H1 (cell line): Measurements from ENCODE around the gene FADS6. TPM values are rescaled to one million over a fixed set of nuclear protein-coding genes. Genes with fewer than 3 reads are reported as not detected.

Experiments
- CTCF ChIA-PET: fragments of 300-600 bp; sonication (Branson Sonifier 250); formaldehyde crosslinking; loops from one replicate; lab custom pipeline; 2021; ENCODE audit not compliant: partially characterized antibody; lab: Charles Lee
- POLR2A ChIA-PET: fragments of 300-600 bp; sonication (Branson Sonifier 250); formaldehyde crosslinking; loops from one replicate; lab custom pipeline; 2021; ENCODE audit warnings: inconsistent platforms; ENCODE audit not compliant: partially characterized antibody; lab: Charles Lee
- DNase-seq, 2 experiments: peaks; one replicate each; pipeline versions ENCODE4 v3.0.0 to v3.0.0-alpha.2; 2010 to 2022; ENCODE audit warnings: low spot score in 2 of 2, low read depth in 1 of 2, mixed read lengths in 1 of 2
- FAIRE-seq: peaks from 2 replicates; lab custom pipeline; 2011; peaks lifted over from hg19 to GRCh38; lab: Jason Lieb, UNC
- H2AFZ ChIP-seq: 2 replicates; pipeline ENCODE4 v1.8.1; 2012; ENCODE audit warnings: low read length, inconsistent platforms
- H2AK5ac ChIP-seq: 2 replicates; pipeline ENCODE4 v1.6.1; 2013; ENCODE audit warnings: low read depth, low read length
- H2BK120ac ChIP-seq: replicated peaks from 2 replicates; pipeline ENCODE3; 2013; ENCODE audit warnings: low read depth, low read length, inconsistent platforms
- H2BK12ac ChIP-seq: 2 replicates; pipeline ENCODE4 v1.6.1; 2013; ENCODE audit warnings: low read depth, low read length
- H2BK15ac ChIP-seq: 2 replicates; pipeline ENCODE4 v1.6.1; 2013; ENCODE audit warnings: low read length
- H2BK20ac ChIP-seq: 2 replicates; pipeline ENCODE4 v1.6.1; 2013; ENCODE audit warnings: low read length
- H2BK5ac ChIP-seq: 2 replicates; pipeline ENCODE4 v1.6.1; 2013; ENCODE audit warnings: low read depth, low read length
- H3K14ac ChIP-seq: 2 replicates; pipeline ENCODE4 v1.6.1; 2013; ENCODE audit warnings: inconsistent platforms; ENCODE audit not compliant: insufficient read length
- H3K18ac ChIP-seq: 2 replicates; pipeline ENCODE4 v1.6.1; 2013; ENCODE audit warnings: low read length; ENCODE audit errors: extremely low read depth
- H3K23ac ChIP-seq: 2 replicates; pipeline ENCODE4 v1.6.1; 2013; ENCODE audit warnings: inconsistent platforms; ENCODE audit not compliant: insufficient read length
- H3K23me2 ChIP-seq: 2 replicates; pipeline ENCODE4 v1.6.1; 2013; ENCODE audit warnings: low read depth, low read length
- H3K27ac ChIP-seq: 2 replicates; pipeline ENCODE4 v1.6.1; 2011; ENCODE audit warnings: low read depth, low read length, inconsistent platforms
- H3K27me3 ChIP-seq, 4 experiments: replicated peaks in 1 of 4; 1 replicate in 1 of 4; 2 replicates in 3 of 4; pipeline versions ENCODE4 v1.6.1 to v1.8.1; 2011 to 2013; ENCODE audit warnings: low read length in 3 of 4, mild to moderate bottlenecking in 3 of 4, inconsistent platforms in 2 of 4, mixed read lengths in 2 of 4, moderate library complexity in 1 of 4; ENCODE audit not compliant: control insufficient read depth in 3 of 4, insufficient read depth in 3 of 4; ENCODE audit errors: extremely low read depth in 1 of 4
- H3K36me3 ChIP-seq, 4 experiments: 2 replicates each; pipeline versions ENCODE4 v1.6.1 to v1.8.1; 2011 to 2013; ENCODE audit warnings: mild to moderate bottlenecking in 4 of 4, low read length in 3 of 4, moderate library complexity in 2 of 4, control low read depth in 1 of 4, inconsistent platforms in 1 of 4; ENCODE audit not compliant: insufficient read depth in 4 of 4, control insufficient read depth in 2 of 4
- H3K4ac ChIP-seq: replicated peaks from 2 replicates; pipeline ENCODE3; 2013; ENCODE audit warnings: low read length, low read depth, mixed read lengths, inconsistent platforms; ENCODE audit not compliant: insufficient read length
- H3K4me1 ChIP-seq, 4 experiments: replicated peaks in 1 of 4; 1 replicate in 1 of 4; 2 replicates in 3 of 4; pipeline versions ENCODE4 v1.6.1 to v1.8.1; 2011 to 2013; ENCODE audit warnings: low read length in 3 of 4, inconsistent platforms in 2 of 4, mixed read lengths in 1 of 4; ENCODE audit not compliant: insufficient read depth in 4 of 4, control insufficient read depth in 3 of 4
- H3K4me2 ChIP-seq, 2 experiments: 2 replicates each; pipeline versions ENCODE4 v1.6.1 to v1.8.1; 2011 to 2013; ENCODE audit warnings: low read depth in 2 of 2, low read length in 2 of 2, control low read depth in 1 of 2, inconsistent platforms in 1 of 2, mild to moderate bottlenecking in 1 of 2; ENCODE audit not compliant: insufficient read depth in 1 of 2
- H3K4me3 ChIP-seq, 4 experiments: fragments of 200-600, 300-600 bp in 1 of 4; sonication (generic), shearing (Covaris generic), sonication (Bioruptor Twin) in 1 of 4; 2 replicates each; pipeline versions ENCODE4 v1.5.1 to v1.8.1; 2011 to 2016; ENCODE audit warnings: low read length in 4 of 4, low read depth in 3 of 4, control low read depth in 2 of 4, inconsistent platforms in 2 of 4, mild to moderate bottlenecking in 2 of 4, mixed read lengths in 1 of 4, moderate library complexity in 1 of 4; ENCODE audit not compliant: insufficient read depth in 2 of 4; ENCODE audit errors: extremely low read depth in 1 of 4
- H3K56ac ChIP-seq: replicated peaks from 2 replicates; pipeline ENCODE3; 2013; ENCODE audit warnings: low read depth, mild to moderate bottlenecking, mixed read lengths, low read length, inconsistent platforms; ENCODE audit not compliant: insufficient read length
- H3K79me1 ChIP-seq: 2 replicates; pipeline ENCODE4 v1.6.1; 2013; ENCODE audit warnings: low read depth, low read length, control low read depth
- H3K79me2 ChIP-seq, 2 experiments: 2 replicates each; pipeline versions ENCODE4 v1.6.1 to v1.8.1; 2012 to 2013; ENCODE audit warnings: low read length in 2 of 2, mild to moderate bottlenecking in 2 of 2, inconsistent platforms in 1 of 2; ENCODE audit not compliant: insufficient read depth in 2 of 2, control insufficient read depth in 1 of 2
- H3K9ac ChIP-seq, 4 experiments: replicated peaks in 1 of 4; 1 replicate in 1 of 4; 2 replicates in 3 of 4; pipeline versions ENCODE4 v1.6.1 to v1.8.1; 2011 to 2013; ENCODE audit warnings: low read depth in 3 of 4, low read length in 3 of 4, control low read depth in 2 of 4, mild to moderate bottlenecking in 2 of 4, moderate library complexity in 2 of 4, inconsistent platforms in 1 of 4; ENCODE audit errors: extremely low read depth in 1 of 4
- H3K9me3 ChIP-seq, 2 experiments: 2 replicates each; pipeline versions ENCODE4 v1.6.1 to v1.8.1; 2012 to 2013; ENCODE audit warnings: mild to moderate bottlenecking in 2 of 2, moderate library complexity in 2 of 2, control low read depth in 1 of 2, inconsistent platforms in 1 of 2, low read depth in 1 of 2, low read length in 1 of 2, mixed read lengths in 1 of 2; ENCODE audit not compliant: insufficient read depth in 2 of 2
- H4K20me1 ChIP-seq, 2 experiments: replicated peaks in 1 of 2; 2 replicates each; pipeline versions ENCODE3 to v1.8.1; 2011 to 2013; ENCODE audit warnings: inconsistent platforms in 2 of 2, low read length in 2 of 2, mild to moderate bottlenecking in 1 of 2; ENCODE audit not compliant: insufficient read depth in 2 of 2, control insufficient read depth in 1 of 2
- H4K5ac ChIP-seq: 2 replicates; pipeline ENCODE4 v1.6.1; 2013; ENCODE audit warnings: low read length, low read depth, mixed read lengths, inconsistent platforms; ENCODE audit not compliant: insufficient read length
- H4K8ac ChIP-seq: 2 replicates; pipeline ENCODE4 v1.8.0; 2013; ENCODE audit warnings: mild to moderate bottlenecking, moderate library complexity, low read length, inconsistent platforms; ENCODE audit not compliant: insufficient read depth; ENCODE audit errors: extremely low read depth
- H4K91ac ChIP-seq: replicated peaks from 2 replicates; pipeline ENCODE3; 2013; ENCODE audit warnings: low read length, mixed read lengths, inconsistent platforms; ENCODE audit not compliant: insufficient read length
- FOSL1 ChIP-seq: IDR thresholded peaks from 2 replicates; pipeline ENCODE4 v1.6.1; 2011; ENCODE audit warnings: mild to moderate bottlenecking, low read depth, low read length, moderate library complexity; ENCODE audit not compliant: insufficient read depth
- GTF2F1 ChIP-seq: IDR thresholded peaks from 2 replicates; pipeline ENCODE4 v1.6.1; 2012; ENCODE audit warnings: low read depth, low read length, improper control_type of control experiment, borderline replicate concordance
- SP4 ChIP-seq: IDR thresholded peaks from 2 replicates; pipeline ENCODE4 v1.6.1; 2012; ENCODE audit warnings: low read length, inconsistent platforms
- WGBS, 2 experiments: shearing (Covaris generic) in 1 of 2; methylation state at CpG; one replicate each; pipeline versions ENCODE4 v1.1.6 to v1.1.7; 2013 to 2015; ENCODE audit warnings: low lambda C conversion rate in 2 of 2, mixed read lengths in 2 of 2, inconsistent platforms in 1 of 2, low coverage in 1 of 2, missing lambda C conversion rate in 1 of 2; ENCODE audit not compliant: insufficient replicate concordance in 2 of 2, insufficient coverage in 1 of 2, insufficient read length in 1 of 2; ENCODE audit errors: extremely low coverage in 1 of 2, missing lambda C conversion rate in 1 of 2; 5-methylcytosine and 5-hydroxymethylcytosine counted together
- polyA plus RNA-seq, 7 experiments: library from polyadenylated mRNA; depleted of rRNA in 3 of 7; stranded (reverse) in 5 of 7; unstranded in 2 of 7; fragments of >200 nt in 5 of 7; fragments of 200-250 nt in 2 of 7; gene quantifications; 1 replicate in 5 of 7; 2 replicates in 1 of 7; 4 replicates in 1 of 7; pipeline versions ENCODE4 v1.2.1 to v1.2.3, GENCODE V29; 2011 to 2013; ENCODE audit warnings: missing spikeins in 2 of 7, mixed read lengths in 2 of 7
- total RNA-seq: library from RNA; stranded (reverse); fragmentation: NEBNext Ultra II Directional; extraction: Animal tissue kit (Norgen Biotek cat#: 25700); gene quantifications from 2 replicates; pipeline ENCODE4 v1.2.1, GENCODE V29; 2021
- TF ChIP-seq, protein P1 (sequence below): IDR thresholded peaks from 2 replicates; pipeline ENCODE4 v1.6.1; 2011; ENCODE audit warnings: low read depth, mild to moderate bottlenecking, low read length; ENCODE audit not compliant: insufficient read depth

FADS6 gene
- total and polyA plus RNA-seq, 2 of the 8 experiments (the other 6 are each of a cell fraction or from before 2014, with no cell fraction given), result 0.56 to 2.5 TPM

DNA sequence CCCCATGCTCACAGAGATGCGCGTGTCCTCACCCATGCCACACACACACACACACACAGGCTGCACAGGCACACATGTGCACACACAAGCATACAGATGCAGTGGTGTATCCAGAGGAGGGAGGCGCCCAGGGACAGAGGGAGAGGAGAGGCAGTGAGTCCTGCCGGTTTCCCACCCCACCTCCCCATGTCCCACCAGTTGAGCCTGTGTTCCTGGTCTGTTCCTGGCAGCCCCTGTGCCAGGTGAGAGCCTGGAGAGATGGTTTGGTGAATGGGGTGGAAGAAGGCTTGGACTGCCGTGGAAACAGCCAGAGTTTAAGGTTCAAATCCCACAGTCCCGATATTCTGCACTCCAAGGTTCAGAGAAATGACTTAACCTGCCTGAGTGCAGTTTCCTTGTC is 10.2 kb upstream of the FADS6 start:
- H3K56ac ChIP-seq, result no peak overlapping the region
- H4K91ac ChIP-seq, result peak overlapping the region; percentile 74
- no peak overlapping the region for H3K27ac ChIP-seq
- FAIRE-seq, result no peak
- POLR2A ChIA-PET, result no interaction called here
- H2BK120ac ChIP-seq, result no peak overlapping the region
- no peak overlapping the region for H3K4me3 ChIP-seq
- H2BK15ac ChIP-seq, result peak overlapping the region; percentile 40
- H3K9ac ChIP-seq, result no peak overlapping the region
- H3K79me1 ChIP-seq, result no peaks in the 10 kb centered on the region
- H2AK5ac ChIP-seq, result no peak overlapping the region
- peaks cover 0 to 7% (median 2%) of the 10 kb centered on the region in 4 experiments; a peak in 5 of 7 replicates for H3K27me3 ChIP-seq
- no peak overlapping the region; the same call in 1 of the 2 replicates for H2AFZ ChIP-seq
- H4K20me1 ChIP-seq, result no peaks in the 10 kb centered on the region
- no peak overlapping the region for H3K4me2 ChIP-seq
- H3K23me2 ChIP-seq, result no peaks in the 10 kb centered on the region
- no peaks in the 10 kb centered on the region for H3K79me2 ChIP-seq
- no peak overlapping the region for H2BK5ac ChIP-seq
- H3K4ac ChIP-seq, result no peak overlapping the region
- CTCF ChIA-PET, result interaction anchor here (1.2 to 1.8 kb wide), 5 partner anchors 10 to 38 kb away, joined by 3 to 8 read pairs (median 4); partner anchors contain the start of genes OTOP2 and USH1G
- H3K36me3 ChIP-seq, result no peaks in the 10 kb centered on the region
- H3K23ac ChIP-seq, result no peak overlapping the region
- H2BK20ac ChIP-seq, result no peak overlapping the region
- no peak overlapping the region for H3K18ac ChIP-seq
- H2BK12ac ChIP-seq, result peak overlapping the region; percentile 29; the same call in 1 of the 2 replicates
- peaks cover 0 to 7% of the 10 kb centered on the region in 2 experiments; a peak in 1 of 4 replicates for H3K9me3 ChIP-seq
- 80% methylated on average over 5 of the region's 6 CpGs; no CpG with 5 or more reads in 1 of the 2 experiments for WGBS, 2 experiments
- TF ChIP-seq SP4 (no peak), FOSL1 (no peak), GTF2F1 (no peak)
- TF ChIP-seq, protein P1, sequence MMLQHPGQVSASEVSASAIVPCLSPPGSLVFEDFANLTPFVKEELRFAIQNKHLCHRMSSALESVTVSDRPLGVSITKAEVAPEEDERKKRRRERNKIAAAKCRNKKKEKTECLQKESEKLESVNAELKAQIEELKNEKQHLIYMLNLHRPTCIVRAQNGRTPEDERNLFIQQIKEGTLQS, result no peak
- H3K14ac ChIP-seq, result no peak overlapping the region
- no peak for DNase-seq
- peaks cover 1 to 9% (median 5%) of the 10 kb centered on the region in 4 experiments; a peak in 6 of 7 replicates for H3K4me1 ChIP-seq
- H4K5ac ChIP-seq, result no peak overlapping the region
- no peak overlapping the region for H4K8ac ChIP-seq
